Retinal pigment epithelial cell (primary cell): ENCODE measurements around the gene DIAPH1.

ENCODE experiments used
- DNase-seq: peaks from one replicate; pipeline ENCODE4 v3.0.0-alpha.2; 2010; ENCODE audit warnings: low read depth
- H3K4me3 ChIP-seq: 2 replicates; pipeline ENCODE4 v1.5.1; 2011; ENCODE audit warnings: mild to moderate bottlenecking, low read length, control low read depth, moderate library complexity
- CTCF ChIP-seq: conservative IDR thresholded peaks from 2 replicates; pipeline ENCODE4 v1.5.1; 2011; ENCODE audit warnings: low read depth, low read length, control low read depth, inconsistent platforms

DIAPH1 gene

GRCh38 chr5:141475625-141476131 is 143.1 kb downstream of the DIAPH1 start, which contains the start of gene PCDHGC3:
TSS of gene PCDHGC3 (plus strand) at chr5:141475966. CDS start at chr5:141476117, 151 bp downstream.
- no peak for TF ChIP-seq CTCF
- peak within 1 kb of the TSS; percentile 74 for H3K4me3 ChIP-seq
- peak; percentile 90 for DNase-seq

- H3K4me3 ChIP-seq, result no peak overlapping the region
- DNase-seq, result no peak
- TF ChIP-seq CTCF, result no peak
Observed at GRCh38 chr5:141465351-141465750, 153.4 kb downstream of the DIAPH1 start.
